Ascending aorta (tissue), 2 donors: ENCODE data around the gene SGSM1. TPM values are rescaled to one million over a fixed set of nuclear protein-coding genes. Genes with fewer than 3 reads are reported as not detected.

Experiments used
- DNase-seq, 2 donors: peaks; one replicate each; pipeline ENCODE4 v3.0.0-alpha.2; 2019; ENCODE audit warnings: low spot score in 2 of 2
- H3K27ac ChIP-seq, 2 donors: fragments of 200-600 bp; sonication (generic); one replicate each; pipeline ENCODE4 v1.5.1; 2016 to 2017; ENCODE audit warnings: mild to moderate bottlenecking in 1 of 2
- H3K27me3 ChIP-seq: fragments of 200-600 bp; sonication (generic); one replicate; pipeline ENCODE4 v1.5.1; 2017
- H3K36me3 ChIP-seq, 2 donors: fragments of 200-600 bp; sonication (generic); one replicate each; pipeline ENCODE4 v1.5.1; 2016
- H3K4me1 ChIP-seq, 2 donors: fragments of 200-600 bp; sonication (generic); one replicate each; pipeline ENCODE4 v1.5.1; 2016 to 2017; ENCODE audit warnings: mild to moderate bottlenecking in 1 of 2
- H3K4me3 ChIP-seq, 2 donors: fragments of 200-600 bp; sonication (generic); one replicate each; pipeline ENCODE4 v1.5.1; 2016 to 2017; ENCODE audit warnings: mild to moderate bottlenecking in 1 of 2
- H3K9me3 ChIP-seq, 2 donors: fragments of 200-600 bp; sonication (generic); one replicate each; pipeline ENCODE4 v1.5.1; 2016
- CTCF ChIP-seq, 3 experiments: fragments of 200-600 bp in 2 of 3; fragments of 450-650 bp in 1 of 3; sonication (generic) in 2 of 3; IDR thresholded peaks; one replicate each; pipeline ENCODE4 v1.5.1; 2016 to 2019; ENCODE audit warnings: antibody characterized with exemption in 3 of 3, mild to moderate bottlenecking in 1 of 3, moderate library complexity in 1 of 3
- intact Hi-C: fragments of 100-400 bp; cut with DNase I; formaldehyde crosslinking; loops from one replicate; pipeline ENCODE4 v1.15.1; 2023
- total RNA-seq: library from RNA; depleted of rRNA; stranded (reverse); fragments of >200 nt; gene quantifications from one replicate; pipeline ENCODE4 v1.1.0, GENCODE V29; 2016

Gene SGSM1
- total RNA-seq, 1 donor from 2014 or later, result 4.2 TPM

GRCh38 chr22:24859587-24859986 lies 53.6 kb downstream of the SGSM1 start:
- H3K4me1 ChIP-seq, result no peaks in the 10 kb centered on the region
- no peaks in the 10 kb centered on the region for H3K9me3 ChIP-seq
- H3K4me3 ChIP-seq, result no peak overlapping the region
- intact Hi-C loops, result no loop called here
- no peaks in the 10 kb centered on the region for H3K27me3 ChIP-seq
- peaks cover 19 to 72% of the 10 kb centered on the region in 2 donors for H3K36me3 ChIP-seq
- no peak for TF ChIP-seq CTCF (IDR thresholded peaks at IDR 0.05)
- no peak overlapping the region for H3K27ac ChIP-seq
- no peak for DNase-seq

- H3K36me3 ChIP-seq, result peaks cover 5 to 49% of the 10 kb centered on the region in 2 donors
- H3K4me3 ChIP-seq, result no peak overlapping the region
- H3K27ac ChIP-seq, result no peak overlapping the region
- no peak for DNase-seq
- intact Hi-C loops, result no loop called here
- TF ChIP-seq CTCF (IDR thresholded peaks at IDR 0.05), result no peak
- H3K9me3 ChIP-seq, result no peaks in the 10 kb centered on the region
- no peaks in the 10 kb centered on the region for H3K27me3 ChIP-seq
- no peaks in the 10 kb centered on the region for H3K4me1 ChIP-seq
These were observed 59.5 kb downstream of the SGSM1 start for GRCh38 chr22:24865508-24865907.

GRCh38 chr22:24867323-24868022 lies 61.5 kb downstream of the SGSM1 start:
- no peak for TF ChIP-seq CTCF (IDR thresholded peaks at IDR 0.05)

GRCh38 chr22:24868979-24869378 lies 63.0 kb downstream of the SGSM1 start:
- DNase-seq, result no peak
- intact Hi-C loops, result no loop called here
- H3K4me1 ChIP-seq, result no peaks in the 10 kb centered on the region

More at GRCh38 chr22:24867323-24868022, 61.5 kb downstream of the SGSM1 start:
- Histone ChIP-seq H3K27me3 (no peaks in the 10 kb centered on the region), H3K9me3 (no peaks in the 10 kb centered on the region), H3K36me3 (peaks cover 5 to 51% of the 10 kb centered on the region in 2 donors), H3K4me3 (no peak overlapping the region), H3K4me1 (no peaks in the 10 kb centered on the region), H3K27ac (no peak overlapping the region)
- DNase-seq, result no peak
- intact Hi-C loops, result no loop called here

GRCh38 chr22:24871611-24872205 lies 65.7 kb downstream of the SGSM1 start:
- no peak overlapping the region for H3K4me3 ChIP-seq
- no peak for TF ChIP-seq CTCF (IDR thresholded peaks at IDR 0.05)
- no peak overlapping the region for H3K27ac ChIP-seq
- intact Hi-C loops, result no loop called here
- no peak for DNase-seq
- H3K4me1 ChIP-seq, result no peaks in the 10 kb centered on the region
- no peaks in the 10 kb centered on the region for H3K27me3 ChIP-seq
- no peaks in the 10 kb centered on the region for H3K9me3 ChIP-seq
- peaks cover 6 to 46% of the 10 kb centered on the region in 2 donors for H3K36me3 ChIP-seq

More at GRCh38 chr22:24868979-24869378, 63.0 kb downstream of the SGSM1 start:
- H3K9me3 ChIP-seq, result no peaks in the 10 kb centered on the region
- H3K27me3 ChIP-seq, result no peaks in the 10 kb centered on the region
- no peak overlapping the region for H3K27ac ChIP-seq
- H3K4me3 ChIP-seq, result no peak overlapping the region
- H3K36me3 ChIP-seq, result peaks cover 0 to 40% of the 10 kb centered on the region in 2 donors
- TF ChIP-seq CTCF (IDR thresholded peaks at IDR 0.05), result no peak
